Fibroblast of lung (primary cell): ENCODE results near the gene USP5. TPM values are rescaled to one million over a fixed set of nuclear protein-coding genes. Genes with fewer than 3 reads are reported as not detected.

ENCODE experiments used
- DNase-seq, 2 donors: peaks; one replicate each; pipeline versions ENCODE4 v3.0.0 to v3.0.0-alpha.2; 2010; ENCODE audit warnings: low read depth in 2 of 2
- H2AFZ ChIP-seq: 2 replicates; pipeline ENCODE4 v1.5.1; 2012; ENCODE audit warnings: low read length, control low read depth, inconsistent platforms
- H3K27ac ChIP-seq: 2 replicates; pipeline ENCODE4 v1.5.1; 2011; ENCODE audit warnings: low read length, control low read depth; ENCODE audit not compliant: insufficient read depth
- H3K27me3 ChIP-seq: 2 replicates; pipeline ENCODE4 v1.5.1; 2011; ENCODE audit warnings: mild to moderate bottlenecking, low read length; ENCODE audit not compliant: control insufficient read depth, insufficient read depth
- H3K36me3 ChIP-seq: 2 replicates; pipeline ENCODE4 v1.5.1; 2011; ENCODE audit warnings: low read length; ENCODE audit not compliant: control insufficient read depth, insufficient read depth
- H3K4me1 ChIP-seq: 2 replicates; pipeline ENCODE4 v1.5.1; 2011; ENCODE audit warnings: low read length; ENCODE audit not compliant: control insufficient read depth, insufficient read depth; ENCODE audit errors: extremely low read depth
- H3K4me2 ChIP-seq: 2 replicates; pipeline ENCODE4 v1.5.1; 2011; ENCODE audit warnings: low read length, control low read depth; ENCODE audit not compliant: insufficient read depth; ENCODE audit errors: extremely low read depth
- H3K4me3 ChIP-seq, 4 experiments: fragments of 200-600 bp in 1 of 4; sonication (generic) in 1 of 4; replicated peaks in 1 of 4; 2 replicates each; pipeline ENCODE4 v1.5.1; 2011 to 2016; ENCODE audit warnings: low read length in 4 of 4, low read depth in 3 of 4, mild to moderate bottlenecking in 3 of 4, control low read depth in 2 of 4, inconsistent platforms in 1 of 4, mixed read lengths in 1 of 4; ENCODE audit not compliant: insufficient read depth in 1 of 4; ENCODE audit errors: control extremely low read depth in 1 of 4
- H3K79me2 ChIP-seq: 2 replicates; pipeline ENCODE4 v1.5.1; 2012; ENCODE audit warnings: mild to moderate bottlenecking, low read length, inconsistent platforms; ENCODE audit not compliant: control insufficient read depth, insufficient read depth
- H3K9ac ChIP-seq: 2 replicates; pipeline ENCODE4 v1.5.1; 2011; ENCODE audit warnings: mild to moderate bottlenecking, low read length, control low read depth; ENCODE audit not compliant: insufficient read depth
- H3K9me3 ChIP-seq: 2 replicates; pipeline ENCODE4 v1.5.1; 2012; ENCODE audit warnings: low read depth, low read length; ENCODE audit not compliant: control insufficient read depth, insufficient read depth
- H4K20me1 ChIP-seq: 2 replicates; pipeline ENCODE4 v1.5.1; 2011; ENCODE audit warnings: low read length; ENCODE audit not compliant: control insufficient read depth, insufficient read depth; ENCODE audit errors: extremely low read depth
- EZH2 ChIP-seq: IDR thresholded peaks from 2 replicates; pipeline ENCODE4 v1.5.1; 2012; ENCODE audit warnings: low read length, control low read depth, mild to moderate bottlenecking; ENCODE audit errors: missing control alignments
- polyA plus RNA-seq, 2 donors: library from polyadenylated mRNA; depleted of rRNA in 1 of 2; stranded (reverse) in 1 of 2; unstranded in 1 of 2; fragments of >200 nt; gene quantifications; 2 replicates each; pipeline ENCODE4 v1.2.1, GENCODE V29; 2011 to 2012; ENCODE audit warnings: missing spikeins in 1 of 2
- total RNA-seq: library from RNA; depleted of rRNA; stranded (reverse); fragments of >200 nt; gene quantifications from 2 replicates; pipeline ENCODE4 v1.2.1, GENCODE V29; 2014
- TF ChIP-seq, protein P1 (sequence below), 2 donors: IDR thresholded peaks in 1 of 2; conservative IDR thresholded peaks in 1 of 2; 1 replicate in 1 of 2; 2 replicates in 1 of 2; pipeline ENCODE4 v1.5.1; 2011 to 2012; ENCODE audit warnings: low read length in 2 of 2, control low read depth in 1 of 2, inconsistent platforms in 1 of 2, low read depth in 1 of 2, mild to moderate bottlenecking in 1 of 2

USP5 gene
- total and polyA plus RNA-seq, 2 donors (not counting 1 experiment from before 2014, with no cell fraction given): 42.2 to 69.9 TPM

DNA sequence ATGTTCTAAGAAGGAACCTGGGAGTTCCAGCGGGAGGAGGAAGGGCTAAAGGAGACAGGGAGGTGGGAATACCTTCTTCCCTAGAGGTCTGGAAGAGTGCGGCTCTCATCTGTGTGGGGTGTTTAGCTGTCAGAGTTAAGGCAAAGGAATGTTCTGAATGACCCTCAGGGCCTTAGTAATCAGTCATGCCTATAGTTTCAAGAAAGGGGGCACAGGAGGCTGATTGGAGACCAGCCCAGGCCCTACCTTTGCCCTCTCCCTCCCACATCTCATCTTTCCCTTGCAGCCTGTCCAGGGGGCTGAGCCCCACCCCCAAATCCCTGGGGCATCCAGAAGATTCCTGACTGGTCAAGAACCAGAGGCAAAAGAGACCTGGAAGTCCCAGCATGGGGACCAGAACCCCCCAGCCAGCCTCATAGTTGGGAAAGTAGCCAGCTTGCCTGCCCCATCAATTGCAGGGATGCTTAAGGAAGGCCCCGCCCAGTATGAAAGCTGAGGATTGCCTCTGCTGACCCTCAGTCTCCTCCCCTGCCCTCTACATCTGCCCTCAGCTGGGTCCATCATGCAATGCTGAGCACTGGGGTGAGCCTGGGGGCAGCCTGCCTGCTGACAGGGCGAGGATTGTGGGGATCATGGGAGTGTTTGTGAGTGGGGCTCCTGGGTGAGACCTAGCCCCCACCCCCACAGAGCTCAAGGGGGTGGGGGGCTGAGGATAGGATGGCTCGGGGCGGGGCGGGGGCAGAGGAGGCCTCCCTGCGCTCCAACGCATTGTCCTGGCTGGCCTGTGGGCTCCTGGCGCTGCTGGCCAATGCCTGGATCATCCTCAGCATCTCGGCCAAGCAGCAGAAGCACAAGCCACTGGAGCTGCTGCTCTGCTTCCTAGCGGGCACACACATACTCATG is 28.5 kb upstream of the USP5 start:
- DNase-seq: no peak
- Histone ChIP-seq H3K9me3 (no peaks in the 10 kb centered on the region), H3K27me3 (peaks cover 2% of the 10 kb centered on the region), H3K9ac (no peak overlapping the region), H3K4me2 (no peak overlapping the region), H3K79me2 (peaks cover 3% of the 10 kb centered on the region), H3K4me3 (no peak overlapping the region), H2AFZ (no peak overlapping the region), H3K36me3 (peaks cover 6% of the 10 kb centered on the region), H4K20me1 (no peaks in the 10 kb centered on the region), H3K27ac (no peak overlapping the region), H3K4me1 (peaks cover 24% of the 10 kb centered on the region)
- TF ChIP-seq EZH2: no peak
- TF ChIP-seq, protein P1, sequence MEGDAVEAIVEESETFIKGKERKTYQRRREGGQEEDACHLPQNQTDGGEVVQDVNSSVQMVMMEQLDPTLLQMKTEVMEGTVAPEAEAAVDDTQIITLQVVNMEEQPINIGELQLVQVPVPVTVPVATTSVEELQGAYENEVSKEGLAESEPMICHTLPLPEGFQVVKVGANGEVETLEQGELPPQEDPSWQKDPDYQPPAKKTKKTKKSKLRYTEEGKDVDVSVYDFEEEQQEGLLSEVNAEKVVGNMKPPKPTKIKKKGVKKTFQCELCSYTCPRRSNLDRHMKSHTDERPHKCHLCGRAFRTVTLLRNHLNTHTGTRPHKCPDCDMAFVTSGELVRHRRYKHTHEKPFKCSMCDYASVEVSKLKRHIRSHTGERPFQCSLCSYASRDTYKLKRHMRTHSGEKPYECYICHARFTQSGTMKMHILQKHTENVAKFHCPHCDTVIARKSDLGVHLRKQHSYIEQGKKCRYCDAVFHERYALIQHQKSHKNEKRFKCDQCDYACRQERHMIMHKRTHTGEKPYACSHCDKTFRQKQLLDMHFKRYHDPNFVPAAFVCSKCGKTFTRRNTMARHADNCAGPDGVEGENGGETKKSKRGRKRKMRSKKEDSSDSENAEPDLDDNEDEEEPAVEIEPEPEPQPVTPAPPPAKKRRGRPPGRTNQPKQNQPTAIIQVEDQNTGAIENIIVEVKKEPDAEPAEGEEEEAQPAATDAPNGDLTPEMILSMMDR (conservative IDR thresholded peaks at IDR 0.05 in 1 of 2, IDR thresholded peaks at IDR 0.05 in 1 of 2; ENCODE audit: low read depth in 1 of 2, low read length in 2 of 2): no peak

DNA sequence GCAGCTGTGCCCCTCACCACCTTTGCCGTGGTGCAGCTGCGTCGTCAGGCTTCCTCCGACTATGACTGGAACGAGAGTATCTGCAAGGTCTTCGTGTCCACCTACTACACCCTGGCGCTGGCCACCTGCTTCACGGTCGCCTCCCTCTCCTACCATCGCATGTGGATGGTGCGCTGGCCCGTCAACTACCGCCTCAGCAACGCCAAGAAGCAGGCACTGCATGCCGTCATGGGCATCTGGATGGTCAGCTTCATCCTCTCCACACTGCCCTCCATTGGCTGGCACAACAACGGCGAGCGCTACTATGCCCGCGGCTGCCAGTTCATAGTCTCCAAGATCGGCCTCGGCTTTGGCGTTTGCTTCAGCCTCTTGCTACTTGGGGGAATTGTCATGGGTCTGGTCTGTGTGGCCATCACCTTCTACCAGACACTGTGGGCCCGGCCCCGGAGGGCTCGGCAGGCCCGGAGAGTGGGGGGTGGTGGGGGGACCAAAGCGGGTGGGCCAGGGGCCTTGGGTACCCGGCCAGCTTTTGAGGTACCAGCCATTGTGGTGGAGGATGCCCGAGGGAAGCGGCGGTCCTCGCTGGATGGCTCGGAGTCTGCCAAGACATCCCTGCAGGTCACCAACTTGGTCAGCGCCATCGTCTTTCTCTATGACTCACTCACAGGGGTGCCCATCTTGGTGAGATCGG is 27.7 kb upstream of the USP5 start:
- Histone ChIP-seq H3K4me2 (no peak overlapping the region), H3K4me1 (peaks cover 24% of the 10 kb centered on the region)
- no peak for DNase-seq

More for the DNA sequence above, 27.7 kb upstream of the USP5 start:
- no peak overlapping the region for H3K4me3 ChIP-seq
- H3K79me2 ChIP-seq: peaks cover 11% of the 10 kb centered on the region
- no peaks in the 10 kb centered on the region for H4K20me1 ChIP-seq
- H3K9me3 ChIP-seq: no peaks in the 10 kb centered on the region
- peaks cover 6% of the 10 kb centered on the region for H3K36me3 ChIP-seq
- no peak overlapping the region for H3K27ac ChIP-seq
- H2AFZ ChIP-seq: no peak overlapping the region
- TF ChIP-seq, protein P1 (conservative IDR thresholded peaks at IDR 0.05 in 1 of 2, IDR thresholded peaks at IDR 0.05 in 1 of 2; ENCODE audit: low read depth in 1 of 2, low read length in 2 of 2): no peak
- TF ChIP-seq EZH2: no peak
- peaks cover 2% of the 10 kb centered on the region for H3K27me3 ChIP-seq
- no peak overlapping the region for H3K9ac ChIP-seq
